Adipocyte (in vitro differentiated cells): ENCODE measurements around the gene ZNF524.

Source experiments
- DNase-seq: peaks from one replicate; pipeline ENCODE4 v3.0.0-alpha.2; 2015; ENCODE audit warnings: low read depth
- H3K27me3 ChIP-seq: replicated peaks from 2 replicates; pipeline ENCODE4 v1.7.0; 2013; ENCODE audit warnings: mild to moderate bottlenecking, low read length, moderate library complexity; ENCODE audit not compliant: control insufficient read depth, insufficient read depth
- H3K36me3 ChIP-seq: 2 replicates; pipeline ENCODE4 v1.7.0; 2013; ENCODE audit warnings: low read length, mild to moderate bottlenecking, moderate library complexity; ENCODE audit not compliant: control insufficient read depth, insufficient read depth, severe bottlenecking
- H3K4me1 ChIP-seq: 2 replicates; pipeline ENCODE4 v1.7.0; 2013; ENCODE audit warnings: mild to moderate bottlenecking, low read length, moderate library complexity; ENCODE audit not compliant: control insufficient read depth, insufficient read depth
- H3K4me3 ChIP-seq: 2 replicates; pipeline ENCODE4 v1.7.0; 2013; ENCODE audit warnings: mild to moderate bottlenecking, low read length, moderate library complexity
- H3K9ac ChIP-seq: 2 replicates; pipeline ENCODE4 v1.7.0; 2013; ENCODE audit warnings: mild to moderate bottlenecking, low read length, moderate library complexity
- H3K9me3 ChIP-seq: 2 replicates; pipeline ENCODE4 v1.7.0; 2013; ENCODE audit warnings: mild to moderate bottlenecking, low read length, moderate library complexity; ENCODE audit not compliant: control insufficient read depth

Gene ZNF524

GRCh38 chr19:55594996-55595545 lies 5.0 kb upstream of the ZNF524 start:
- no peak for DNase-seq
- Histone ChIP-seq H3K9ac (no peak overlapping the region), H3K4me3 (no peak overlapping the region), H3K4me1 (no peaks in the 10 kb centered on the region), H3K27me3 (no peaks in the 10 kb centered on the region), H3K36me3 (peaks cover 20% of the 10 kb centered on the region), H3K9me3 (no peaks in the 10 kb centered on the region)

DNA sequence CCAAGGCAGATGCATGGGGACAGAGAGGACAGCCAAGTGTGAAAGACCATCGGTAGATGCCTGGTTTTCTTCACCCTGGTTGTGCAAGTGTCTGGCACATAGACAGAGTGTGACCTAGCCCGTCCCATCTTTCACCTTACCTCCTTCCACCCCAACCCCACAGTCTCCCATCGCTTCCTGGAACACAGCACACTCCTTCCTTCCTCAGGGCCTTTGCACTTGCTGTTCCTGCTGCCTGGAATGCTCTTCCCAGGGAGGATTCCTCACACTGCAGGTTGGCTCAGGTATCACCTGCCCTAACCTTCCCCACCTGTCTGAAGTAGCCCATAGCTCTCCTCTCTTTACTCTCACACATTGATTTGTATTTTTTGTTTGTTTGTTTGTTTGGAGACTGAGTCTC lies 3.8 kb upstream of the ZNF524 start:
- peaks cover 7% of the 10 kb centered on the region for H3K4me1 ChIP-seq
- no peak for DNase-seq
- H3K9ac ChIP-seq: no peak overlapping the region
- peaks cover 20% of the 10 kb centered on the region for H3K36me3 ChIP-seq
- no peaks in the 10 kb centered on the region for H3K9me3 ChIP-seq
- H3K27me3 ChIP-seq: no peaks in the 10 kb centered on the region
- no peak overlapping the region for H3K4me3 ChIP-seq

DNA sequence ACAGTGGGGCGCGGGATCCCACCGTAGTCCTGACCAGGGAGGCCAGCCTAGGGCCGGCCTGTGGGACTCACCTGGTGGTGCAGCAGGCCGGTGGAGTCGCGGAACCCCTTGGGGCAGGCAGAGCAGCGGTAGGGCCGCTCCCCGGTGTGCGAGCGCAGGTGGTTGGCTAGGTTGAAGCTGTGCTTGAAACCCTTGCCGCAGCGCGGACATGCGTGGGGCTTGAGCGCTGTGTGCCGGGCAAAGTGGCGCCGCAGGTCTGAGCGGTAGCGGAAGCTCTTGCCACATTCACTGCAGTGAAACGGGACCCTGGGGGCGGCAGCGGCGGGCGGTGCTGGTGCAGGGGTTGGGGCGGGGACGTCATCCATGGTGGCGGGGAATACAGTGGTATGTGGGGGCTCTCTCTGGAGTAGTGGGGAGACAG lies 2.6 kb upstream of the ZNF524 start:
- H3K36me3 ChIP-seq: peaks cover 20% of the 10 kb centered on the region
- H3K4me1 ChIP-seq: peaks cover 8% of the 10 kb centered on the region
- DNase-seq: no peak
- no peak overlapping the region for H3K9ac ChIP-seq
- no peak overlapping the region for H3K4me3 ChIP-seq
- H3K9me3 ChIP-seq: no peaks in the 10 kb centered on the region
- no peaks in the 10 kb centered on the region for H3K27me3 ChIP-seq

DNA sequence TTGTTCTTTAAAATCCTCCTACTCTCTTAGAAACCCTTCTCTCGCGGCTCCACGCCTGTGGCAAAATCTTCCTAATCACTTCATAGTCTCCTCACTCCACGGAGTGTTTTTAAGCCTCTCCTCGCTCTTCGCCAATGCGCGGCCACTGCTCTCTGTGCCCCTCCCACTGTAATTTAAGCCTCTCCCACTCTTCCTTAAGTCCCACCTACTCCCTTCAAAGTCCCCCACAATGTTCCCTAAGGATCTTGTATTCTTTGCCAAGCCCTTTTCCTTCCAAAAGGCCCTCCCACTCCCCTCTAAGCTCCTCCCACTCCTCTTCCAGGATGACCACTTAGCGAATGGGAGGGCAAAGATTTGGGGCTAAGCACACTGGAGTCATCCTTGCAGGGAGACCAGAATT lies 2.1 kb upstream of the ZNF524 start:
- Histone ChIP-seq H3K4me3 (no peak overlapping the region), H3K27me3 (no peaks in the 10 kb centered on the region), H3K9me3 (no peaks in the 10 kb centered on the region), H3K4me1 (peaks cover 8% of the 10 kb centered on the region), H3K36me3 (peaks cover 20% of the 10 kb centered on the region), H3K9ac (no peak overlapping the region)
- DNase-seq: no peak

DNA sequence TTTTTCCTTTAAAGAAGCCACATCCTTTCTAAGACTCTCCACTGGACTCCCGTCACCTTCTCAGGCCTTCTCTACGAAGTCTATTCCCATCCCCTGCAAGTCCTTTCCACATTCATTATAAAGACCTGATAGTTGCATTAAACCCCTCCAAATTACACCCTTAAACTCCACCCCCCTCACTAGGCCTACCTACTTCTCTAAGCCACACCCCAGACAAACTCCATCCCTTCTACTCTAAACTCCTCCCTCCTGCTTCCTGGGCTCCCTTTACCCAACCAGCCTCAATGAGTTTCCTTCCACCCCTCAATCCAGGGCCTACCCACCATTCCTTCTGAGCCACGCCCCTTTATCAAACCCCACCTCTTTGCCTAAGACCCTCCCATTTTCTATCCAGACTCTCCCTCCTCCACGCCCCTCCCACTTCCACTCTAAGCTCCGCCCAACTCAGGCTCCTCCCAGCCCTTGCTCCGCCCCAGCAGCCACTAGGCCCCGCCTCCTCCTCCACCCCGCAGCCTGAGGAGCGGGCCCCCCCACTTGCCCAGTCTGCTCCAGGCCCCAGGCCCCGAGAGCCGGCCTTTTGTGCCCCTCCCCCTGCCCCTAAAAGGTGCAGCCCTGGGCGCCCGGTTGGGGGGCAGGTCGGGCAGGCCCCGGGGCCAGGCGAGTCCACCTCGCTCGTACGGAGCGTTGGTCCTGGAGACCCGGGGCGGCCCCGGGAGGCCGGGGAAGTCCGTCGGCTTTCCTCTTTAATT lies 1.2 kb upstream of the ZNF524 start:
- no peaks in the 10 kb centered on the region for H3K27me3 ChIP-seq
- H3K4me3 ChIP-seq: peak overlapping the region; percentile 98
- H3K4me1 ChIP-seq: peaks cover 8% of the 10 kb centered on the region
- peak; percentile 98 for DNase-seq
- peak overlapping the region; percentile 99 for H3K9ac ChIP-seq
- H3K36me3 ChIP-seq: peaks cover 20% of the 10 kb centered on the region
- H3K9me3 ChIP-seq: no peaks in the 10 kb centered on the region

GRCh38 chr19:55599468-55599841 lies 633 bp upstream of the ZNF524 start, which contains the start of gene FIZ1:
Gene FIZ1, minus strand, starts transcription at chr19:55599517. Its CDS starts 1,652 bp downstream, at chr19:55597865.
- H3K4me1 ChIP-seq: peaks cover 10% of the 10 kb centered on the region
- DNase-seq: peak; percentile 100
- peak within 1 kb of the TSS; percentile 99 for H3K9ac ChIP-seq
- H3K27me3 ChIP-seq: no peaks in the 10 kb centered on the region
- no peaks in the 10 kb centered on the region for H3K9me3 ChIP-seq
- peak within 1 kb of the TSS; percentile 98 for H3K4me3 ChIP-seq
- H3K36me3 ChIP-seq: peaks cover 20% of the 10 kb centered on the region

DNA sequence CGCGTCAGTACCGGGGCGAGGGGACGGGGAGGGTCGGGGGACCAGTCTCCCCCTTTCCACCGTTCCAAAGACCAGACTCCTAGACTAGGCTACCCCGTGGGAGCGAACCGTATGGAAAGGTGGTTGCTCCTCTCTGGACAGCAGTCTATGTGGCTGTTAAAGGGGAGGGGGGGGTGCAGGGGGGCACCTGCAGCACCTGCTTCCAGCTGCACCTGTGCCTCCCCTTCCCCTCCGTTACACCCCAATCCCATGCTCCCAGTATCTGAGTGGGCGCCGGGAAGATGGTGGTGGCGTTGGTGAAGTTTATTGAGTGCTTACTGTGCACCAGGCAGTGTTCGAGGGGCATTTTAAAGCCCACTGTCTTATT lies 557 bp downstream of the ZNF524 start:
- H3K36me3 ChIP-seq: peaks cover 8% of the 10 kb centered on the region
- peak overlapping the region; percentile 85 for H3K4me3 ChIP-seq
- H3K4me1 ChIP-seq: peaks cover 15% of the 10 kb centered on the region
- H3K27me3 ChIP-seq: no peaks in the 10 kb centered on the region
- no peaks in the 10 kb centered on the region for H3K9me3 ChIP-seq
- no peak for DNase-seq
- peak overlapping the region; percentile 99 for H3K9ac ChIP-seq

DNA sequence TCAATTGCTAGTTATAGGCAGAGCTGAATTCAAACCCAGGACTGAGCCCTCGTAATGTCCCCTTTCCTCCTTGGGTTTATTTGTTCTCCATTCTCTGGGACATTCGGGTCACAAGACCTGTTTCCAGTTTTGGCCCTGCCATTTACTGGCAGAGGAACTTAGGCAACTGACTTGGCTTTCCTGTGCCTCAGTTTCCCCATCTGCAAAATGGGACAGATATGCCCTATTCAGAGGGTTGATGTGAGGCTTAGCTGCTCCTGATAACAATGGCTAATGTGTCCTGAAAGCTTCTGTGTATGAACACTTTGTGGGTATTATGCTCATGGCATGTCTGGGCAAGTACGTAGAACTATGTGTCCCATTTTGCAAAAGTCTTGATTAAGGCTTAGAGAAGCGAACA lies 996 bp downstream of the ZNF524 start:
- DNase-seq: no peak
- peak overlapping the region; percentile 99 for H3K9ac ChIP-seq
- no peaks in the 10 kb centered on the region for H3K9me3 ChIP-seq
- H3K27me3 ChIP-seq: no peaks in the 10 kb centered on the region
- H3K4me3 ChIP-seq: peak overlapping the region; percentile 85
- H3K36me3 ChIP-seq: peaks cover 4% of the 10 kb centered on the region
- peaks cover 15% of the 10 kb centered on the region for H3K4me1 ChIP-seq

- H3K9me3 ChIP-seq: no peaks in the 10 kb centered on the region
- peaks cover 21% of the 10 kb centered on the region for H3K4me1 ChIP-seq
- no peak for DNase-seq
- H3K4me3 ChIP-seq: no peak overlapping the region
- H3K36me3 ChIP-seq: no peaks in the 10 kb centered on the region
- no peak overlapping the region for H3K9ac ChIP-seq
- H3K27me3 ChIP-seq: no peaks in the 10 kb centered on the region
Observed at GRCh38 chr19:55602104-55603001, 2.3 kb downstream of the ZNF524 start.

DNA sequence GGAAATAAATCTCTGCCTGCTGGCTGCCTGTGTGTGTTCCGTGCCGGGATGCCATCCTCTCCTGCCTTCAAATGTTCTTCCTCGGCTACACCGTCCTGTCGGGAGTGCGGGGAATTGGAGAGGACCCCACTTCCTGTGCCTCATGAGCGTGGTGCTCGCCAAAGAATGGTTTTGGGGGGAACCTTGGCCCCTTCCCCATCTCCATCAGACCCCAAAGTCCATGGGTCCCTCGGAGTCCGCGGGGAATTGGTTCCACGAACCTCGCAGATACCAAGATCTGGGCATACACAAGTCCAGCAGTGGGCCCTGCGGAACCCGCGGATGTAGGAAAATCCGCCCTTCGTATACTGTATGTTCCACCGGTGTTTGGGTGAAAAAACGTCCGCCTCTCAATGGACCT lies 3.0 kb downstream of the ZNF524 start:
- Histone ChIP-seq H3K4me3 (no peak overlapping the region), H3K9me3 (no peaks in the 10 kb centered on the region), H3K9ac (no peak overlapping the region), H3K27me3 (no peaks in the 10 kb centered on the region), H3K36me3 (no peaks in the 10 kb centered on the region), H3K4me1 (peaks cover 21% of the 10 kb centered on the region)
- no peak for DNase-seq

DNA sequence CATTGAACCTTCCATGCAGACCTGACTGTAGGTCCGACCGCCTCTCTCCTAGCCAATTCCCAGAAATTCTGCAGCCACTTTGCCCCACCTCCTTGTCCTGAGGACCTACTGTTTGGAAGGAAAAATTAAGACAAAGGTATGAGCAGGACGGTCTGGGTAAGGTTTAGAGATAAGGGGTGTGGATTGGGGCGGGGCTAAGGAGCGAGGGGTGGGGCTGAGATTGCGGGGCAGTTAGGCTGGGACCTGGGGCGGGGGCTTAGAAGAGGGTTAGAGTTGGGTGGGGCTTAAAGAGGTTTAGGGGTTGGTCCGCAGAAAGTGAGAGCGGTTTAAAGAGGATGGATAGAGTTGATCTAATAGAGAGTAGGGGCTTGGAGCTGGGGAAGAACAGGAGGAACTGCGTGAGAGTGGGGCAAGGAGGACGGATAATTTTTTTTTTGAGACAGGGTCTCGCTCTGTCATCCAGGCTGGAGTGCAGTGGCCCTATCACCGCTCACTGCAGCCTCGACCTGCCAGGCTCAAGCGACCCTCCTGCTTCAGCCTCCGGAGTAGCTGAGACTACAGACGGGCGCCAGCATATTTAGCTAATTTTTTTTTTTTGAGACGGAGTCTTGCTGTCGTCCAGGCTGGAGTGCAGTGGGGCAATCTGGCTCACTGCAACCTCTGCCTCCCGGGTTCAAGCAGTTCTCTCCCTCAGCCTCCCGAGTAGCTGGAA lies 3.6 kb downstream of the ZNF524 start:
- H3K36me3 ChIP-seq: no peaks in the 10 kb centered on the region
- no peak overlapping the region for H3K9ac ChIP-seq
- H3K4me3 ChIP-seq: no peak overlapping the region
- H3K4me1 ChIP-seq: peaks cover 21% of the 10 kb centered on the region
- no peaks in the 10 kb centered on the region for H3K27me3 ChIP-seq
- no peak for DNase-seq
- no peaks in the 10 kb centered on the region for H3K9me3 ChIP-seq
